ENCODE results near the gene NPB. TPM values are rescaled to one million over a fixed set of nuclear protein-coding genes. Genes with fewer than 3 reads are reported as not detected.

NPB gene
- total and polyA plus RNA-seq, 2 donors (not counting 1 experiment from before 2014, with no cell fraction given): 0.31 to 0.83 TPM

DNA sequence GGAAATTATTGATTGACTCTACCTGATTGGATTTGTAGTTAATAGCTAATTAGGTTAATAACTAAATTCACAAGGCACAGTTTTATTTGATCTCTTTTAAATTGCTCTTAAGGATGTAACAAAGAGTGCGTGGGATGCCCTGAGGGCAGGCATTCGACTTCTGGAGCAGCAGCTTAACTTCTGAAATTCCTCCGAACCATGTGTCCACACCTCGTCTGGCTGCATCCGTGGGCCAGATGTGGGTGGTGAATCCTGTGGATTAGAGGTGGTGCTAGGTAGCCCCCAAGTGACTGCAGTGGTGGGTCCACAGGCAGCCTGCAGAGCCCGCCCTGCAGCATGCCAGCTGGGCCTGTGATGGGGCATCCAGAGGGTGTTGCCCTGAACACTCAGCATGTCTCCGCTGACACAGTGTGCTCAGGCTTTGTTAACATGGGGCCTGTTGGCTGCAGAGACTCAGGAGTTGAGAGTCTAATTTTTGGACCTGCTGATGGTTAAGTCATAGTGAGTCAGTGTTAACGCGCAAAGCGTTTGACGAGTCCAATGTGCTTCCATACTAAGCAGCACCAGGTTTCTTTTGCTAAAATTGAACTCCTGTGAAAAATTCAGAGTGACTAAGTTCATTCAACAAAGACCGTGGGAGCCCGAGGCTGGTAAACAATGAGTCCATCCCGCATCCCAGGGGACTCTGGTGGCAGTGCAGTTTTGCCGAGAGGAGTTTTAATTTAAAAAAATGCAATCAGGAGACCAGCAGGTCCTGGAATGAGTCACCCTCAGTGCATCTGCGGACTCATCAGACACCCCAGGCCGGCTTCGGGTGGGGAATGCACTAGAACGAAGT is 3.8 kb upstream of the NPB start:
- peaks cover 23% of the 10 kb centered on the region for H3K36me3 ChIP-seq (ENCODE audit: control insufficient read depth, insufficient read depth, low read length)
- TF ChIP-seq, protein P1, sequence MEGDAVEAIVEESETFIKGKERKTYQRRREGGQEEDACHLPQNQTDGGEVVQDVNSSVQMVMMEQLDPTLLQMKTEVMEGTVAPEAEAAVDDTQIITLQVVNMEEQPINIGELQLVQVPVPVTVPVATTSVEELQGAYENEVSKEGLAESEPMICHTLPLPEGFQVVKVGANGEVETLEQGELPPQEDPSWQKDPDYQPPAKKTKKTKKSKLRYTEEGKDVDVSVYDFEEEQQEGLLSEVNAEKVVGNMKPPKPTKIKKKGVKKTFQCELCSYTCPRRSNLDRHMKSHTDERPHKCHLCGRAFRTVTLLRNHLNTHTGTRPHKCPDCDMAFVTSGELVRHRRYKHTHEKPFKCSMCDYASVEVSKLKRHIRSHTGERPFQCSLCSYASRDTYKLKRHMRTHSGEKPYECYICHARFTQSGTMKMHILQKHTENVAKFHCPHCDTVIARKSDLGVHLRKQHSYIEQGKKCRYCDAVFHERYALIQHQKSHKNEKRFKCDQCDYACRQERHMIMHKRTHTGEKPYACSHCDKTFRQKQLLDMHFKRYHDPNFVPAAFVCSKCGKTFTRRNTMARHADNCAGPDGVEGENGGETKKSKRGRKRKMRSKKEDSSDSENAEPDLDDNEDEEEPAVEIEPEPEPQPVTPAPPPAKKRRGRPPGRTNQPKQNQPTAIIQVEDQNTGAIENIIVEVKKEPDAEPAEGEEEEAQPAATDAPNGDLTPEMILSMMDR (conservative IDR thresholded peaks at IDR 0.05 in 1 of 2, IDR thresholded peaks at IDR 0.05 in 1 of 2; ENCODE audit: low read depth in 1 of 2, low read length in 2 of 2): no peak
- no peak for TF ChIP-seq EZH2 (IDR thresholded peaks at IDR 0.05; ENCODE audit: low read length, missing control alignments)
- H3K9ac ChIP-seq (ENCODE audit: insufficient read depth, low read length): no peak overlapping the region

DNA sequence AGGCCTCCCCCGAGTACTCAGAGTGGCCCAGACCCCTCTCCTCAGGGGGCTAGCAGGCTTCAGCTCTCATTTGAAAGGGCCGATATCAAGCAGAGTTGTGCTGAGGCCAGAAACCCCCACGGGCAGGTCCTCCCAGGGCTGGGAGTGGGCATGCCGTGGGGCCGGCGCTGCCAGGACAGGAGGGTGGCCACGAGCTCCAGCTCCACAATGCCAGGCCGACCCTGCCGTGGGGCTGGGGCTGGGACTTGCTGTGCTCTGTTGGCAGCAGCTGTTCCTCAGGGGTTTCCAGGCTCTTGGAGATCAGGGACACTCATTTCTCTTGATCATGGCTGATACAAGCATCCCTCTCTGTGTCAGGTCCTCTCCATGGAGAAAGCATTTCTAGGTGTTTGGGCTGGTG is 3.2 kb upstream of the NPB start:
- Histone ChIP-seq H4K20me1 (ENCODE audit: control insufficient read depth, extremely low read depth, insufficient read depth, low read length) (no peaks in the 10 kb centered on the region), H3K27ac (ENCODE audit: insufficient read depth, low read length) (no peak overlapping the region), H3K79me2 (ENCODE audit: control insufficient read depth, insufficient read depth, low read length) (peaks cover 4% of the 10 kb centered on the region), H3K9me3 (ENCODE audit: control insufficient read depth, insufficient read depth, low read depth, low read length) (no peaks in the 10 kb centered on the region), H3K4me3 (replicated peaks in 1 of 4; ENCODE audit: control extremely low read depth in 1 of 4, insufficient read depth in 1 of 4, low read depth in 3 of 4, low read length in 4 of 4) (no peak overlapping the region), H3K27me3 (ENCODE audit: control insufficient read depth, insufficient read depth, low read length) (no peaks in the 10 kb centered on the region), H2AFZ (ENCODE audit: low read length) (no peak overlapping the region), H3K4me1 (ENCODE audit: control insufficient read depth, extremely low read depth, insufficient read depth, low read length) (no peaks in the 10 kb centered on the region), H3K9ac (ENCODE audit: insufficient read depth, low read length) (no peak overlapping the region), H3K4me2 (ENCODE audit: extremely low read depth, insufficient read depth, low read length) (no peak overlapping the region), H3K36me3 (ENCODE audit: control insufficient read depth, insufficient read depth, low read length) (peaks cover 22% of the 10 kb centered on the region)
- TF ChIP-seq EZH2 (IDR thresholded peaks at IDR 0.05; ENCODE audit: low read length, missing control alignments): no peak
- no peak for DNase-seq (ENCODE audit: low read depth in 2 of 2)

More for the DNA sequence above, 3.8 kb upstream of the NPB start:
- Histone ChIP-seq H3K4me1 (ENCODE audit: control insufficient read depth, extremely low read depth, insufficient read depth, low read length) (no peaks in the 10 kb centered on the region), H3K9me3 (ENCODE audit: control insufficient read depth, insufficient read depth, low read depth, low read length) (no peaks in the 10 kb centered on the region), H4K20me1 (ENCODE audit: control insufficient read depth, extremely low read depth, insufficient read depth, low read length) (no peaks in the 10 kb centered on the region), H3K4me2 (ENCODE audit: extremely low read depth, insufficient read depth, low read length) (no peak overlapping the region), H2AFZ (ENCODE audit: low read length) (no peak overlapping the region), H3K4me3 (replicated peaks in 1 of 4; ENCODE audit: control extremely low read depth in 1 of 4, insufficient read depth in 1 of 4, low read depth in 3 of 4, low read length in 4 of 4) (no peak overlapping the region), H3K79me2 (ENCODE audit: control insufficient read depth, insufficient read depth, low read length) (peaks cover 8% of the 10 kb centered on the region), H3K27me3 (ENCODE audit: control insufficient read depth, insufficient read depth, low read length) (no peaks in the 10 kb centered on the region), H3K27ac (ENCODE audit: insufficient read depth, low read length) (no peak overlapping the region)
- DNase-seq (ENCODE audit: low read depth in 2 of 2): peak; percentile 56 to 94

DNA sequence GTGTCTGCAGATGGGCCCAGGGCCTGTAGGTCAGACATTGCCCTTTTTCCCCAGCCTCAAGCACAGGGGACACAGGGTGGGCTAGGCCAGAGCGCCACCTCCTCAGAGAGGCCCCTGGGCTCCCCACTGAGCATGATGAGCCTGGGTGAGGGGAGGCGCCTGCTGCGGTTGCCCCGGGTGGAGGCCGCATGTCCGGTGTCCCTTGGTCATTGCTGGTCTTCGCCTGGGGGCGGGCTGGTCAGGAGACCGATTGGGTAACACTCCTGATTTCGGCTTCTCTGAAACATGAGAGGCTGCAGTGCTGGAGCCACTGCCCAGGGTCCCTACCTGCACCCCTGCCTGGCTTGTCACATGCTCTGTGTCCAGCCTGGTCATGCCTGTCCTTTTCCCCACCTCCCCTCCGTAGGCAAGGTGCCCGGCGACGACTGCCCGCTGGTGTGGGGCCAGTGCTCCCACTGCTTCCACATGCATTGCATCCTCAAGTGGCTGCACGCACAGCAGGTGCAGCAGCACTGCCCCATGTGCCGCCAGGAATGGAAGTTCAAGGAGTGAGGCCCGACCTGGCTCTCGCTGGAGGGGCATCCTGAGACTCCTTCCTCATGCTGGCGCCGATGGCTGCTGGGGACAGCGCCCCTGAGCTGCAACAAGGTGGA is 2.4 kb upstream of the NPB start:
- no peak overlapping the region for H3K27ac ChIP-seq (ENCODE audit: insufficient read depth, low read length)
- no peak overlapping the region for H2AFZ ChIP-seq (ENCODE audit: low read length)
- no peak overlapping the region for H3K4me2 ChIP-seq (ENCODE audit: extremely low read depth, insufficient read depth, low read length)
- TF ChIP-seq EZH2 (IDR thresholded peaks at IDR 0.05; ENCODE audit: low read length, missing control alignments): no peak
- TF ChIP-seq, protein P1 (conservative IDR thresholded peaks at IDR 0.05 in 1 of 2, IDR thresholded peaks at IDR 0.05 in 1 of 2; ENCODE audit: low read depth in 1 of 2, low read length in 2 of 2): no peak
- H3K79me2 ChIP-seq (ENCODE audit: control insufficient read depth, insufficient read depth, low read length): no peaks in the 10 kb centered on the region
- no peak overlapping the region for H3K4me3 ChIP-seq (replicated peaks in 1 of 4; ENCODE audit: control extremely low read depth in 1 of 4, insufficient read depth in 1 of 4, low read depth in 3 of 4, low read length in 4 of 4)
- no peak for DNase-seq (ENCODE audit: low read depth in 2 of 2)
- no peak overlapping the region for H3K9ac ChIP-seq (ENCODE audit: insufficient read depth, low read length)
- H3K36me3 ChIP-seq (ENCODE audit: control insufficient read depth, insufficient read depth, low read length): peaks cover 25% of the 10 kb centered on the region
- H3K4me1 ChIP-seq (ENCODE audit: control insufficient read depth, extremely low read depth, insufficient read depth, low read length): no peaks in the 10 kb centered on the region
- no peaks in the 10 kb centered on the region for H3K9me3 ChIP-seq (ENCODE audit: control insufficient read depth, insufficient read depth, low read depth, low read length)
- no peaks in the 10 kb centered on the region for H3K27me3 ChIP-seq (ENCODE audit: control insufficient read depth, insufficient read depth, low read length)
- H4K20me1 ChIP-seq (ENCODE audit: control insufficient read depth, extremely low read depth, insufficient read depth, low read length): no peaks in the 10 kb centered on the region

All from fibroblast of lung (primary cell).